Endothelial cell of umbilical vein (primary cell): ENCODE data around the gene TSPAN8. TPM values are rescaled to one million over a fixed set of nuclear protein-coding genes. Genes with fewer than 3 reads are reported as not detected.

Experiments used
- BruUV-seq: library from RNA; stranded (reverse); fragments of 400-500 nt; replicated peaks from 2 replicates; lab custom pipeline; 2021; lab: Mats Ljungman, UMichigan
- CTCF ChIA-PET: fragments of 300-600, 350-600 bp; sonication (Branson Sonifier 250); formaldehyde crosslinking; loops from one replicate; lab custom pipeline; 2021; ENCODE audit warnings: antibody characterized with exemption, inconsistent platforms; lab: Charles Lee
- POLR2A ChIA-PET: fragments of 300-600, 350-600 bp; sonication (Branson Sonifier 250); formaldehyde crosslinking; loops from one replicate; lab custom pipeline; 2021; ENCODE audit warnings: antibody characterized with exemption, inconsistent platforms; lab: Charles Lee
- DNase-seq: peaks from one replicate; pipeline ENCODE4 v3.0.0-alpha.2; 2011; ENCODE audit warnings: low read depth, low spot score
- FAIRE-seq: peaks from 2 replicates; lab custom pipeline; 2011; peaks lifted over from hg19 to GRCh38; lab: Jason Lieb, UNC
- H2AFZ ChIP-seq: 2 replicates; pipeline ENCODE4 v1.6.0; 2012; ENCODE audit warnings: low read depth, low read length, control low read depth, inconsistent platforms
- H3K27ac ChIP-seq: 2 replicates; pipeline ENCODE4 v1.5.1; 2011; ENCODE audit warnings: low read depth, mild to moderate bottlenecking, control low read depth, low read length, moderate library complexity; ENCODE audit not compliant: insufficient read depth
- H3K27me3 ChIP-seq, 2 experiments: 2 replicates each; pipeline versions ENCODE4 v1.6.0 to v1.6.1; 2011; ENCODE audit warnings: low read length in 2 of 2, mixed read lengths in 1 of 2; ENCODE audit not compliant: control insufficient read depth in 2 of 2, insufficient read depth in 2 of 2
- H3K36me3 ChIP-seq, 2 experiments: 2 replicates in 1 of 2; 3 replicates in 1 of 2; pipeline ENCODE4 v1.5.1; 2011; ENCODE audit warnings: low read length in 2 of 2, mild to moderate bottlenecking in 1 of 2, moderate library complexity in 1 of 2; ENCODE audit not compliant: control insufficient read depth in 2 of 2, insufficient read depth in 2 of 2; ENCODE audit errors: extremely low read depth in 1 of 2
- H3K4me1 ChIP-seq: 3 replicates; pipeline ENCODE4 v1.5.1; 2011; ENCODE audit warnings: mild to moderate bottlenecking, low read length; ENCODE audit not compliant: control insufficient read depth, insufficient read depth; ENCODE audit errors: extremely low read depth
- H3K4me2 ChIP-seq: 2 replicates; pipeline ENCODE4 v1.6.1; 2011; ENCODE audit warnings: low read length, control low read depth, mixed read lengths; ENCODE audit not compliant: insufficient read depth
- H3K4me3 ChIP-seq, 3 experiments: fragments of 200-600 bp in 1 of 3; sonication (generic), shearing (Covaris generic) in 1 of 3; replicated peaks in 1 of 3; 2 replicates each; pipeline ENCODE4 v1.5.1; 2011 to 2016; ENCODE audit warnings: control low read depth in 3 of 3, low read length in 3 of 3, mild to moderate bottlenecking in 2 of 3, inconsistent platforms in 1 of 3, low read depth in 1 of 3, moderate library complexity in 1 of 3; ENCODE audit not compliant: insufficient read depth in 1 of 3
- H3K79me2 ChIP-seq: 2 replicates; pipeline ENCODE4 v1.6.0; 2012; ENCODE audit warnings: low read length, inconsistent platforms; ENCODE audit not compliant: control insufficient read depth, insufficient read depth
- H3K9ac ChIP-seq: replicated peaks from 2 replicates; pipeline ENCODE3; 2011; ENCODE audit warnings: low read length, control low read depth; ENCODE audit not compliant: insufficient read depth; ENCODE audit errors: extremely low read depth
- H3K9me1 ChIP-seq: replicated peaks from 3 replicates; pipeline ENCODE4 v1.6.0; 2011; ENCODE audit warnings: mild to moderate bottlenecking, low read length; ENCODE audit not compliant: control insufficient read depth, insufficient read depth; ENCODE audit errors: extremely low read depth
- H3K9me3 ChIP-seq: replicated peaks from 2 replicates; pipeline ENCODE4 v1.5.1; 2012; ENCODE audit warnings: low read length, inconsistent platforms; ENCODE audit not compliant: control insufficient read depth, insufficient read depth
- H4K20me1 ChIP-seq: replicated peaks from 2 replicates; pipeline ENCODE3; 2011; ENCODE audit warnings: mild to moderate bottlenecking, low read length; ENCODE audit not compliant: control insufficient read depth, insufficient read depth; ENCODE audit errors: extremely low read depth
- CTCF ChIP-seq, 2 donors: IDR thresholded peaks; 1 replicate in 1 of 2; 2 replicates in 1 of 2; pipeline ENCODE4 v1.5.1; 2011; ENCODE audit warnings: low read length in 2 of 2, mild to moderate bottlenecking in 2 of 2, moderate library complexity in 2 of 2, control low read depth in 1 of 2, inconsistent platforms in 1 of 2, low read depth in 1 of 2; ENCODE audit not compliant: insufficient read depth in 1 of 2; ENCODE audit errors: extremely low read depth in 1 of 2
- EZH2 ChIP-seq: IDR thresholded peaks from 2 replicates; pipeline ENCODE4 v1.6.1; 2012; ENCODE audit warnings: borderline replicate concordance, low read depth, mild to moderate bottlenecking, moderate library complexity, low read length, inconsistent platforms; ENCODE audit not compliant: severe bottlenecking
- FOS ChIP-seq: IDR thresholded peaks from 2 replicates; pipeline ENCODE4 v1.6.1; 2011; ENCODE audit warnings: mild to moderate bottlenecking, low read length, moderate library complexity, borderline replicate concordance; ENCODE audit not compliant: insufficient read depth
- GATA2 ChIP-seq: IDR thresholded peaks from 2 replicates; pipeline ENCODE4 v1.7.0; 2011; ENCODE audit warnings: low read depth, mild to moderate bottlenecking, moderate library complexity, mixed read lengths, low read length; ENCODE audit not compliant: insufficient read length, insufficient read depth
- JUN ChIP-seq: IDR thresholded peaks from 2 replicates; pipeline ENCODE4 v1.6.1; 2011; ENCODE audit warnings: borderline replicate concordance, low read depth; ENCODE audit not compliant: insufficient read length, insufficient read depth
- MAX ChIP-seq: IDR thresholded peaks from 2 replicates; pipeline ENCODE4 v1.6.1; 2011; ENCODE audit not compliant: insufficient read depth, insufficient read length
- MYC ChIP-seq: IDR thresholded peaks from one replicate; pipeline ENCODE4 v1.6.1; 2011; ENCODE audit warnings: mild to moderate bottlenecking, low read depth, low read length
- POLR2A ChIP-seq: IDR thresholded peaks from 2 replicates; pipeline ENCODE4 v1.6.1; 2012; ENCODE audit warnings: low read depth, mild to moderate bottlenecking, control low read depth, low read length
- POLR2AphosphoS5 ChIP-seq: IDR thresholded peaks from 2 replicates; pipeline ENCODE4 v1.6.1; 2012; ENCODE audit warnings: low read depth, mild to moderate bottlenecking, control low read depth, low read length, moderate library complexity; ENCODE audit not compliant: insufficient read depth
- dilution Hi-C: fragments of 300-500 bp; cut with MboI; formaldehyde crosslinking; loops from one replicate; pipeline ENCODE4 v1.15.0; 2019; ENCODE audit warnings: low sequenced_read_pairs; ENCODE audit not compliant: extremely low pct_ligation_motif_present
- intact Hi-C: fragments of 100-400 bp; cut with micrococcal nuclease; formaldehyde crosslinking; loops from one replicate; pipeline ENCODE4 v1.10.0; 2022
- polyA plus RNA-seq, 4 experiments: library from polyadenylated mRNA; depleted of rRNA in 3 of 4; stranded (reverse) in 3 of 4; unstranded in 1 of 4; fragments of >200 nt; gene quantifications; 2 replicates each; pipeline versions ENCODE4 v1.2.1 to v1.2.3, GENCODE V29; 2011 to 2012; ENCODE audit warnings: missing spikeins in 1 of 4
- total RNA-seq: library from RNA; stranded (reverse); gene quantifications from 2 replicates; pipeline ENCODE4 v1.2.3, GENCODE V29; 2021

The TSPAN8 gene
- total and polyA plus RNA-seq, 2 donors (not counting 3 experiments of a cell fraction or from before 2014, with no cell fraction given): 1.2 to 1.6 TPM

- dilution Hi-C loops: no loop called here
- no peak for TF ChIP-seq JUN
- TF ChIP-seq POLR2A: no peak
- TF ChIP-seq GATA2: no peak
- no peak for TF ChIP-seq FOS
- TF ChIP-seq MYC: no peak
- TF ChIP-seq MAX: no peak
- TF ChIP-seq EZH2: no peak
- TF ChIP-seq CTCF (IDR thresholded peaks at IDR 0.05; ENCODE audit: extremely low read depth in 1 of 2, insufficient read depth in 1 of 2, low read depth in 1 of 2, low read length in 2 of 2): no peak
- no peak for TF ChIP-seq POLR2AphosphoS5
These were observed 32.3 kb downstream of the TSPAN8 start for GRCh38 chr12:71125515-71125914.

More at GRCh38 chr12:71125515-71125914, 32.3 kb downstream of the TSPAN8 start:
- Histone ChIP-seq H3K9me1 (no peaks in the 10 kb centered on the region), H3K79me2 (no peaks in the 10 kb centered on the region), H2AFZ (no peak overlapping the region), H3K27me3 (no peaks in the 10 kb centered on the region), H3K27ac (no peak overlapping the region), H3K36me3 (no peaks in the 10 kb centered on the region), H3K4me3 (no peak overlapping the region), H4K20me1 (no peaks in the 10 kb centered on the region), H3K9me3 (no peaks in the 10 kb centered on the region), H3K4me1 (no peaks in the 10 kb centered on the region), H3K4me2 (no peak overlapping the region), H3K9ac (no peak overlapping the region)
- POLR2A ChIA-PET: no interaction called here
- BruUV-seq: no TSS peak
- FAIRE-seq (no peak), DNase-seq (no peak)
- intact Hi-C loops: loop anchor here (5.0 kb wide), 1 partner anchor 43 kb away; no protein-coding TSS in a partner anchor
- CTCF ChIA-PET: interaction anchor here (1.3 to 2.4 kb wide), 3 partner anchors 91 to 621 kb away, joined by 3 to 10 read pairs (median 6); no protein-coding TSS in a partner anchor
